GM12874 (cell line): ENCODE results near the gene TTLL10.

Experiments
- TF ChIP-seq, protein P1 (sequence below): IDR thresholded peaks from 2 replicates; pipeline ENCODE4 v1.5.1; 2011; ENCODE audit warnings: low read depth, mild to moderate bottlenecking, control low read depth, low read length, moderate library complexity; ENCODE audit not compliant: insufficient read depth

Gene TTLL10

DNA sequence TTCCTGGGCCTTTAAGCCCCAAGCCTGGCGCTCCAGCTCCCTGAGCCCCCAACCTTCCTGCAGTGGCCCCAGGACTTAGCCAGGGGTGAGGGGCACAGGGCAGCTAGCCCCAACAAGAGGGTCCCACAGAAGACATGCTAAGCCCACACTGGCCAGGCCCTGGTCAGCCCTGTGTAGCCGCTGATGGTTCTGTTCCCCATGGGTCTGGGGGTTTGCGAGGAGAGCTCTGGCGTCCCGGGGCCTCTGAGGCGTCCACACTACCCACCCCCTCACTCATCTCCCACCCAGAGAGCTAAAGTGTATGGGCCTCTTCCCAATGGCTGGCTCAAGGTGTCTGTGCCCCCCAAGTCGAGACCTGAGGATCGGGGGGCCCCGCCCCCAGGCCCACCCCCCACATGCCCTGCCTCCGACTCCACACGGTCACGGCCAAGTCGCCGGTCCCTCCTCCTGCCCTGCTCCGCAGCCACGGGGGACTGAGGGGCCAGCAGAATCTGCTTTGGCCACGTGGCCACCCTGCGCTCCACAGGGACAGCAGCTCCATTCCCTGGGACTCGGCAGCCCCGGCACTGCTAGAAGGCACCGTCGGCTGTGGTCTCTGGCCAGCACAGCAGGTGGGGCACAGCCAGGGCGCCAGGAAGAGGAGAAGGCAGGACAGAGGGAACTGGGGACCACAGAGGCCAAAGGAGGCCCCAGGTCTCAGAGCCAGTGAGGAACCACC is 24.9 kb downstream of the TTLL10 start:
- TF ChIP-seq, protein P1, sequence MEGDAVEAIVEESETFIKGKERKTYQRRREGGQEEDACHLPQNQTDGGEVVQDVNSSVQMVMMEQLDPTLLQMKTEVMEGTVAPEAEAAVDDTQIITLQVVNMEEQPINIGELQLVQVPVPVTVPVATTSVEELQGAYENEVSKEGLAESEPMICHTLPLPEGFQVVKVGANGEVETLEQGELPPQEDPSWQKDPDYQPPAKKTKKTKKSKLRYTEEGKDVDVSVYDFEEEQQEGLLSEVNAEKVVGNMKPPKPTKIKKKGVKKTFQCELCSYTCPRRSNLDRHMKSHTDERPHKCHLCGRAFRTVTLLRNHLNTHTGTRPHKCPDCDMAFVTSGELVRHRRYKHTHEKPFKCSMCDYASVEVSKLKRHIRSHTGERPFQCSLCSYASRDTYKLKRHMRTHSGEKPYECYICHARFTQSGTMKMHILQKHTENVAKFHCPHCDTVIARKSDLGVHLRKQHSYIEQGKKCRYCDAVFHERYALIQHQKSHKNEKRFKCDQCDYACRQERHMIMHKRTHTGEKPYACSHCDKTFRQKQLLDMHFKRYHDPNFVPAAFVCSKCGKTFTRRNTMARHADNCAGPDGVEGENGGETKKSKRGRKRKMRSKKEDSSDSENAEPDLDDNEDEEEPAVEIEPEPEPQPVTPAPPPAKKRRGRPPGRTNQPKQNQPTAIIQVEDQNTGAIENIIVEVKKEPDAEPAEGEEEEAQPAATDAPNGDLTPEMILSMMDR: no peak

DNA sequence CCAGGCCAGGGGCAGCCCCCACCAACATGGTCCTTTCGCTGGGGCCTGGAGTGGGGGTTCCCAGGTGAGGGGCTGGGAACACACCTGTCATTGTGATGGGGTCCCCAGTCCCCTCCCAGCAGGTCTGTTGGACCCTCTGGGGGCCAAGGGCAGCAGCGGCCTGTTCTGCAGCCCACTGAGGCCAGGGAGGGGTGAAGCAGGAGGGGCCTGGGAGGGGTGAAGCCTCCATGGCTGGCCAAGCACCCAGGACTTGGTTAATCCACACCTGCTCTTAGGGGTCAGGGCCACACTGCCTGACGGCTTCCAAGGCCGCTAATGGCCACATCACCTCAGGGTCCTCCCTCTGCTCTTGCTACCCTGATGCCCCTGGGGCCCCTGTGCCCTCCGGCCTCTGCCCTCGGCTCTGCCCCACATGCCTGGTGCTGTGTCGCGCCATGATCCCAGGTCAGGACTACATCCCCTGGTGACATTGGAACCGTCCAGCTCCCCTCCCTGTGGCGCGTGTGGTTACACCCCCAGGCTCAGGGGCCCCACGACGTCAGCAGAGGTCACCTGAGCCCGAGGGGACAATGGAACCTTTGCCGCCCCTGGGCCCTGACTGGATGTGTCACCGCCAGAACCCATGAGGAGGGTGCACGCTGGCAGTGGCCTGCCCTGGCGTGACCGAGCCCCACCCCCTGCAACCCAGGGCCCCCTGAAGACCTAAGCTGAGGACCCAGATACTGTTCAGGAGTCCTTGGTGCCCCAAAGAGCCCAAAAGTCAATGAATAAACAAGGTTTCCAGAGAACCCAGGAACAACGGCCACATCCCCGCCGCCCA is 25.7 kb downstream of the TTLL10 start:
- TF ChIP-seq, protein P1: no peak

DNA sequence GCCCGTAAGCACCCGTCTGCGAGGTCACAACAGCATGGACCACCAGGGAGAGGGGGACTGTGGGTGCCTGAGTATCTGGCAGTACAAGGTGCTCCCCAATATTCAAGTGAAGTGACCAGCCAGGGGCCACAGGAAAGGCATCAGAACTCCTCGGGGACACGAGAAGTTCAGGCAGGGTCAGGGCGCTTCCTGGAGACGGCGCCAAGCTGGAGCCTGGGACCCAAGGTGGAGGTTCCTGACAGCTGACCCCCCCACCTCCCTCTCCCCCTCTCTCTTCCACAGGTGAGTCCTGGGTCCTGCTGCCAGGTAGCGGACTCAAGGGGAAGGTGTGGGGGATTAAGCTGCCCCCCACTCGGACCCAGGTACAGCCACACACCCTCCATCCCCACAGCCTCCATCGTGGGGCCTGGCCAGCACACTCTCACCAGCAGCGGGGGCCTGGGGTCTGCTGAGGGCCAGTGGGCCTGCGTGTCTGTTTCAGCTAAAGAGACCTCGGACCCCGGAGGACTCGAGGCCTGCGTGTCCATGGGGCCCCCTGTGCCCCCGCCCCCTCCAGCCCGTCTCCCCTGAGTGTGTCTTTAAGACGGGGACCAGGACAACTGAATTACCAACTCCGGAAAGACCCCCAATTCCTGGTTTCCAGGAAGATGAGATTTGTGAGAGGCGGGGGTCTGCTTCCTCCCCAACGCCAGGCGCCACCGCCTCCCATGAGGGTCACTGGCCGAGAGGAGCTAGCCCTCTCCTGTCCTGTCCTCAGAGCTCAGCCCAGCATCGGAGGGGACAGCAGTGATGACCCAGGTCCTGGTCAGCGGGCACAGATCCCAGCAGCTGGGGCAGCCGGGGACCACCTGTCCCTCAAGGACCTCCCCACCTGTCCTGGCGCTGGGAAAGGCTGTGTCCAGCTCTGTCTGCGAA is 26.5 kb downstream of the TTLL10 start:
- TF ChIP-seq, protein P1: no peak

DNA sequence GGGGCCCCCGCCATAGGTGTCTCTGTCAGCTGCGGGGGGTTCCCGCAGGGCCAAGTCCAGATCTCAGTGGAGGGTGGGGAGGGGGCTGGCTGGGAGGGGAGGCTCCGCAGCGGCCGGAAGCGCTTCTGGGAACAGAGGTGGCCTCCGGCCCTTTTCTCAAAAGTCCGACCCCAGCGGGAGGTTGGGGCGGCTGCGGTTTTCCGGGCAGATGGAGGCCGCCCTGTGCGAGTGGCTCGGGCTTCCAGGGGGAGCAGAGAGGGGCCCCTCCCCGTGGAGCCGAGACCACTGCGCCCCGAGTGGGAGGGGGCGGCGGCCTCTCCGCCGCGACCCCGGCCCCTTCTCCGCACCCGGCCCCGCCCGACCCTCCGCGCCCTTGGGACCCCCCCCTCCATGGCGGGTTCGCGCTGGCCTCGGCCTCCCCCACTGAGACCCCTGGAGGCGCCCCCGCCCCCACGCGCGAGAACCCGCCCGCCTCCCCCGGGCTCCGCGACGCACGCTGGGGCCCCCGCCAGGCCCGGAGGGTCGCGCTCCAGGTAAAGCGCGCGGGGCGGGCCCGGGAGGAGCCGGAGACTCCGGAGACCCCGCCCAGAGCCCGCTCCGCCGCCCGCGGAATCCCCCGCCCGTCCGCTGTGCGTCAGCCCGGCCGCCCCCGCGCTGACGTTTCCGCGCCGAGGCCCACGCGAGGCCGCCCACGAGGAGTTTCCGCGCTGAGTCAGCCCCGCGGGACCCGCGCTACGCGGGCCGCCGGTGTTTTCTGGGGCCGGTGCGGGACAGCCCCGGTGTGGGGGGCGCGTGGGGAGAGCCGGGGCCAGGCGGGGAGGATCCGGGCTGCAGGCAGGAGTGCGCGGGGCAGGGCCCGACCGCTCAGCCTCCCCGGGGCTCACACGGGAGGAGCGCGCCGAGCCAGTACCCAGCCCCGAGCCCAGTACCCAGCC is 27.5 kb downstream of the TTLL10 start:
- TF ChIP-seq, protein P1: no peak

DNA sequence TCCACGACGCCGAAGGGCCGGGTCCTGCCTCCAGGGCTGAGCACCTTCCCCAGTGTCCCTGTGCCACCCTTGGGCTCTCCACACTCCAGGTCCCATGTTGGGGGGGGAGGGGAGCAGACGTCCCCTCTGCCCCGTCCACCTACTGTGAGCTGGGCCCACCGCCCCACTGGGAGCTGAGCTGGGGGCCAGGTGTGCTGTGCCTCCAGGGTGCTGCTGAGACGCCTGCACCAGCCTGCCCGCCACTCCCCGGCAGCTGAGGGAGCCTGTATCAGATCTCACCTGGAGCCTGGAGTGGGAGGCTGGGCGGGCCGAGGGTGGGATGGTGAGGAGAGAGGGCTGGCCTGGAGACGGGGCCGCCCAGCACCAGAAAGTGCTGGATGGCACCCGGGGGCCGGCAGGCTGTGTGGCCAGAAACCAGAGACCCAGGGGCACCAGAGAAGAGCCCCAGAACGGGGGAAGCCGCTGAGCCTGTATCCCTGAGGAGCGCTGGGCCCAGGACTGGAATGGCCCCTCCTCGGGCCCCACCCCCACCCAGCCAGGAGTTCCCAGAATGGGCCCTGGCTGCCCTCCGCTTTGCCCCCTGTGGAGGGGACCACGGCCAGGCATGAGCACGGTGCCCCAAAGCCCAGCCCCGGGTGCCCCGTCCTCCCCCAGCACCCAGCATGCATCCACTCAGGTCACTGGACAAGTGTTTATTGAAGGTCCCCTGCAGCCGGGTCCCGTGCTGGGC is 29.3 kb downstream of the TTLL10 start:
- TF ChIP-seq, protein P1: no peak
